Stimulated activated CD4-positive, alpha-beta T cell treated with anti-CD3 and anti-CD28 coated beads, Interleukin-2, amount 100 ng/mL, for 48 hours (primary cell): ENCODE measurements around the gene DDOST.
"Not testable (repeated sequence)": the region's sequence is repeated elsewhere in the genome, so short reads cannot be mapped to it uniquely, and the experiment has no call there.

Experiments used
- DNase-seq, 2 donors: peaks; one replicate each; pipeline ENCODE4 v3.0.0-alpha.2; 2020

DDOST gene

DNA sequence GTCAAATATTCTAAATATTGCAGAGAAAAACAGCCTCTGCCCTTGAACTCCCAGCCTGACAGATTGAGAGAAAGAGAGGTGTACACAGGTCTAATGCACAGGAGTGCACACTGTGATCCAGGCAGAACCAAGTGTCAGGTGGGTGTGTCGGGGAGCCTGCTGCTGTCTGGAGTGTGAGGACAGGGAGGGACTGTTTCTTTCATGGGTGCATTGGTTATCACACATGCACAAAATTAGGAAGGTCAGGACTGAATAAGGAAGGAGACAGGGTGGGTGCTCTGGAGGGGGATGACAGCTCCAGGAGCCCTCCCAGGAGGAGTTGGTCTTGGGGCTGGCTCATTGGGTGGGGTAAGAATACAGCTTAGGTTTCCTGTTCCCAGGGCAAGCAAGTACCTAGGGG lies 41.2 kb downstream of the DDOST start:
- DNase-seq: no peak

DNA sequence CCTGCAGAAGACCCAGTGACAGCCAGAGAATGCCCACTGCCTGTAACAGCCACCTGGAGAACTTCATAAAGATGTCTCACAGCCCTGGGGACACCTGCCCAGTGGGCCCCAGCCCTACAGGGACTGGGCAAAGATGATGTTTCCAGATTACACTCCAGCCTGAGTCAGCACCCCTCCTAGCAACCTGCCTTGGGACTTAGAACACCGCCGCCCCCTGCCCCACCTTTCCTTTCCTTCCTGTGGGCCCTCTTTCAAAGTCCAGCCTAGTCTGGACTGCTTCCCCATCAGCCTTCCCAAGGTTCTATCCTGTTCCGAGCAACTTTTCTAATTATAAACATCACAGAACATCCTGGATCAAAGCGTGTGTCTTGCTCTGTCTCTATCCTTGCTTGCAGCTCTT lies 42.6 kb downstream of the DDOST start:
- DNase-seq: no peak

DNA sequence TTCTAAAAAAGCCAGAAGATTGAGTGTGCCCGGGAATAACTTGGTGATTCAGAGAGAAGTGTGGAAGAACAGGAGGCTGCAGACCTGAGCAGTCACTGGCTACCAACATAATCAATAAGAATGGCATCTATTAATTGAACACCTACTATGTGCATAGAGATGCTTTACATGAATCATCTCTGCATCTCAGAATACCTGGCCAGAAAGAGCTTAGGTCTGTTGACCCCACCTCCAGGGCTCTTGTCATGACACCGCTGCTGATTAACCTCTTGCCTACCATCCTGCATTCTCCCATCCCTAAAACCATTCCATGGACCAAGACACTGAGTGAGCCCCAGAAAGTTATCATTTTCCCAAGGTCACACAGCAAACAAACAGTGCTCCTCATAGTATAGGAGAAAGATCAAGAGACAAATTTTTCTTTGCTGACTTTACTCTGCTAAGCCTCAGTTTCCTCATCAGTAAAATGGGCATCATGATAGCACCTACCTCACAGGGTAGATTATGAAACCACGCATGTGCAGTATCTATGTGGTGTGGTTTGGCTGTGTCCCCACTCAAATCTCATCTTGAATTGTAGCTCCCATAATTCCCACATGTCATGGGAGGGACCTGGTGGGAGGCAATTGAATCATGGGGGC lies 44.2 kb downstream of the DDOST start:
- DNase-seq: no peak

DNA sequence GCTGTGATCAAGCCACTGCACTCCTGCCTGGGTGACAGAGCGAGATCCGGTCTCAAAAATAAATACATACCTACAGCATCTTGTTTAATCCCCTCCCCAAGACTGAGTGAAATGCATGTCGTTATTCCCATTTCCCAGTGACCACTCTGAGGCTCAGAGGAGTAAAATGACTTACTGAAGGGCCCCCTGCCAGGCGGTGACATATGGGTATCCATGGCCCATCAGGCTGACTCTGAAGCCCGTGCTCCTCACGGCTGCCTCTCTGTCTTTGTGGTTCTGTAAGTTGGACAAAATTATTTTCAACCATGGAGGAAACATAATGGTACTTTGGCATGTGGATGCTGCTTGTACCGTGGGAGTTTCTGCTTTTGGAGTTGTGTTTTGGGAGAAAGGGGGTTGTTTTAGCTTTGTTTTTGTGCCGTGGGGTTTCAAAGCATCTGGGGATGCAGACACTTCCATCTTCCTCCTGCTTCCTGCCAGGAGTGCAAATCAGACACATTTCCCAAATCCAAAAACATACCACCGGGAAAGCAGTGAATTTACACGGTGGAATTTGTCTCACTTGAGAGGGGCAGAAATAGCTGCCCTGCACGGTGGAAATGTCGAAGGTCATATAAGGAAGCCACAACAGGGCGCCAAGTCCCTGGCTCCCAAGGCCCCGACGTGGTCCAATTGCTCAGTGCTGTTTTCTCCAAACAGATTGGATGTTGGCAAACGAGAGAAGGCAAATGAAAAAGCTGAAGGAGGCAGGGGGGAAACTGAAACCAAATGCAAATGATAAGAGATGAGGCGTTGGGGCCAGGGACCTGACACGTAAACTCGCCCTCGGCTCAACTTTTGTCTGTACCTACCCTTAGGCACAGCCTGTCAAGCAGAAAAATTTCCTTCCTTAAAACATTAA lies 45.0 kb downstream of the DDOST start:
- DNase-seq: no peak

DNA sequence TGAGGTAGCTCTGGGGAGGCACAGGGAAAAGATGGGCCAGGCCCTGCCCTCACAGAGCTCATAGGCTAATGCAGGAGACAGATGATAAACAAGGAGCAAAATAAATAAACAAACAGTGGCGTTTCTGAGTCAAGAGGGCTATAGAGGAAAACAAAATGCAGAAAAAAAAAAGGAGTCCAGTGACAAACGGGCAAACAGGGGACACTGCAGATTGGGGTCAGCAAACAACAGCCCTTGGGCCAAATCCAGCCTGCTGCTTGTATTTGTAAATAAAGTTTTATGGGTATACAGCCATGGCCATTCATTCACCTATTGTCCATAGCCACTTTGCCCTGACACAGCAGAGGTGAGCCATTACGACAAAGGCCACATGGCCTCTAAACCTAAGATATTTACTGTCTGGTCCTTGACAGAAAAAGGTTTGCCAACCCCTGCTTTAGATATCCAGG lies 47.0 kb downstream of the DDOST start:
- no peak for DNase-seq

DNA sequence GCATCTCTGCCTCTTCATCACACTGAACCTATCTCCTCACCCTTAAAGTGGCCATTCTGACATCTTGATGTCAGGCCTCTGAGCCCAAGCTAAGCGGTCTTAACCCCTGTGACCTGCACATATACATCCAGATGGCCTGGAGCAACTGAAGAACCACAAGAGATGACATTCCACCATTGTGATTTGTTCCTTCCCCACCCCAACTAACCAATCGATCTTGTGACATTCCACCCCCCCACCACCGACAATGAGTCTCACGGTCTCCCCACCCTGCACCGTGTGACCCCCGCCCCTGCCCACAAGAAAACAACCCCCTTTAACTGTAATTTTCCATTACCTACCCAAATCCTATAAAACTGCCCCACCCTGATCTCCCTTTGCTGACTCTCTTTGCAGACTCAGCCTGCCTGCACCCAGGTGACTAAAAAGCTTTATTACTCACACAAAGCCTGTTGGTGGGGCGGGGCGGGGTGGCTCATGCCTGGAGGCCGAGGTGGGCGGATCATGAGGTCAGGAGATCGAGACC lies 48.9 kb downstream of the DDOST start:
- DNase-seq: no peak

DNA sequence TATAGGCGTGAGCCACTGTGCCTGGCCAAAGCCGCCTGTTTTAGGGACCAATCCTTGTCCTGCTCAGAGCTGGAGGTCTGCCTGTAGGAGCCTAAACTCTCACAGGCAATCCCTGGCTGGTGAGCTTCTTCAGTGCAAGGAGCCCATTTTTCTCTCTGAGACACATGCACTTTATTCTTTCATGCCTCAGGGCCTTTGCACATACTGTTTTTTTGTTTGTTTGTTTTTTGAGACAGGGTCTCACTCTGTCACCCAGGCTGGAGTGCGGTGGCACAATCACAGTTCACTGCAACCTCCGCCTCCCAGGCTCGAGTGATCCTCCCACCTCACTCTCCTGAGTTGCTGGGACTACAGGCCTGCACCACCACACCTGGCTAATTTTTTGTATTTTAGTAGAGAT lies 49.5 kb downstream of the DDOST start:
- no peak for DNase-seq

DNA sequence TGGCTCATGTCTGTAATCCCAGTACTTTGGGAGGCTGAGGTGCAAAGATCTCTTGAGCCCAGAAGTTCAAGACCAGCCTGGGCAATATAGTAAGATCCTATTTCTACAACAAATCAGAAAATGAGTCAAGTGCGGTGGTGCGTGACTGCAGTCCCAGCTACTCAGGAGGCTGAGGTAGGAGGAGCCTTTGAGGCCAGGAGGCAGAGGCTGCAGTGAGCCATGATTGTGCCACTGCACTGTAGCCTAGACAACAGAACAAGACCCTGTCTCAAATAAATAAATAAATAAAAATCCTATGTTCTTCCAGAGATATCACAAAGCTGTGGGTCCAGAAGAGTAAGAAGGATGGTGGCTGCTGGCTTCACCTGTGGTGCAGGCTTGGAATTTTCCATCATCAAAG lies 50.2 kb downstream of the DDOST start:
- DNase-seq: no peak

DNA sequence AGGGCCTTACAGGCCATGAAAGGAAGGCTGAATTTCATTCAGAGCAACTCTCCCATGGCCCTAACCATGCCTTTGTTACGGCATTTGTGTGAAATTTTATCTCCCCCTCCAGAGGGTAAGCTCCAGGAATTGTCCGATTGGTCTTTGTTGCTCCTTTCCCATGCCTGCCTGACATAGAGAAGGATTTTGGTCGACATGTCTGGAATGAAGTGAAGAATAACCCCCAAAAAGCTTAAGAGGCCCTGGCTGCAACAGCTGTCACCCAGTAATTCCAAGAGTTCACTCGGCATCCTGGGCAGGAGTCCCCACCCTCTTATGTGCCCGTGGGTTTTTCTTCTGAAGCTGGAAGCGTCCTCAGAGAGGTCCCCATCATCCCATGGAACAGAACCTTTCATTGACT lies 51.6 kb downstream of the DDOST start:
- DNase-seq: no peak

DNA sequence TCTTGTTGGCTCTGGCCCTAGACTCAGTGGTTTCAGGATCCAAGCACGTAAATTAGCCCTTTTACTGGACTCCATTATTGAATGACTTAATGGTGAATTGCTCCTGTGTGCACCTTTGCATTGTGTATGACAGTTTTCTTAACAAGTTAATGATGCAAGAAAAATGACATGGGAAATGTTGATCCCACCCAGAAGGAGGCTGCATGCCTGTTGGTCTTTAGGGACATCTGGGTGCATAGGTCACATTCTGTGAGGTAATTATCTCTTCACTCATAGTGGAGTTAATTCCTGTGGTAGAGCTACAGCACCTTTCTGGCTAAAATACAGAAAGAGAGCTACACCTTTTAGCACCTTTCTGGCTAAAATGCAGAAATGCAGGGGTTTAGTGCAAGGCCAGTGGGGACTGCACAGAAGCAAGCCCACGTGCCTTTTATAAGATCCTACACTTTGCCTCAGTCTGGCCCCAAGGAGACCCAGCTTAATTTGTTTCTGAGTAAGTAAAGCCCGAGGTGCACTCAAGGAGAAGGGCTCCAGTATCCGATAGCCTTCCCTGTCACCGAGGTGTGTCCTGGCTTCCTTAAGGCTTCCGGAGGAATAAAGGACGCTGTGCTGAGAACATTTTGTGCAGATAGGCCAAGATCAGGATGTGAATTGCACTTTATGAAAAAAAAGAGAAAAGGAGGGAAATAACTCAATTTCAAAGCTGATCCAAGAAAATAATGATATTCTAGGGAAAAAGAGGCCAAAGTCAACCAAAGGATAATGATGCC lies 54.2 kb downstream of the DDOST start:
- not testable (repeated sequence) for DNase-seq

DNA sequence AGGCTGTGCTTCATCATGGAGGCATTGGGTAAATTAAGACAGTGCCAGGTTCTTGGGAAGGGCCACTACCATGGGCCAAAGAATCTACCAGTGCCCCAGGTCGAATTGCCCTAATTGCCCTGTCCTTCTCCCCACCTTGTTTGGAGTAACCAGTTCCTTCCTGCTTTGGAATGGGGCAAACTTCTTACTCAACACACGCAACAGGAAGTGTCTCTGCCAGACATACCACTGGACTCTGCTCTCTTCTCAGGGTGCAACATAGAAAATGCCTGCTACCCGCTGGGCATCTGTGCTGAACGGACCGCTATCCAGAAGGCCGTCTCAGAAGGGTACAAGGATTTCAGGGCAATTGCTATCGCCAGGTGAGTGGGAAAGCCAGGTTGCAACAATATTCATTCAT lies 56.5 kb downstream of the DDOST start:
- DNase-seq: no peak

DNA sequence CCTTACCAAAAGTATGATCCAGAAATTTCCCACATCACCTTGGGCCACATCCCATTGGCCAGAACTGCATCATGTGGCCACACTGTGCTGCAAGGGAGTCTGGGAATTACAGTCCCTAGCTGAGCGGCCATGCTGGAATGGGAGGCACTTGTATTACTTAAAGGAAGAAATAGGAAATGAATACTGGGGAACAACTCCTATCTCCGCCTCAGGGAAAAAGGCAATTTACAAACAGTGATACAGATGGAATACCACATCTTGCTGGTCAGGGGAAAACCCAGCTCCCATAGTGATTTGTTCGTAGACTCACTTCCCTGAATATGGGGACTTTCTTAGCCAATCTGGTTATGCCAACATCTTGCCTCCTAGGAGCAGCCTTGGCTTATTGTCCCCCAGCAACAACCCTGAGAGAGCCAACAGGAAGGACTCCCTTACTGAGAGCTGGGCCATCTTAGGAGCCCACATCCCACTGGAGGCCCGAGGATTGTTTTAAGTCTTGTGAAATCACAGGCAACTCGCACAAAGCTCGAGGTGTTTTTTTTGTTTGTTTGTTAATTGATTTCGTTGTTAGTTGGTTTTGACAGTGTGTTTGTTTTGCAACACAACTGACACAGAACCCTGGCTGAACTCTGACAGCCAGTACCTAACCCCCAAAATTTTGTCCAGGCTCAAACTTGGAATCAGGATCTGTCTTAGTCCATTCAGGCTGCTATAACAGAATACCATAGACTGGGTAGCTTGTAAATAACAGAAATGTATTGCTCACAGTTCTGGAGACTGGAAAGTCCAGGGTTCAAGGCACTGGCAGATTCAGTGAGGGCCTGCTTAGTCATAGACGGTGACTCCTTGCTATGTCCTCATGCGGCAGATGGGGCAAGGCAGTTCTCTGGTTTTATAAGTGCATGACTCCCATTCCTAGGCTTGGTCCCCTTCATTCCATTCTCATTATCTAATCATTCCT lies 57.4 kb downstream of the DDOST start:
- no peak for DNase-seq

DNA sequence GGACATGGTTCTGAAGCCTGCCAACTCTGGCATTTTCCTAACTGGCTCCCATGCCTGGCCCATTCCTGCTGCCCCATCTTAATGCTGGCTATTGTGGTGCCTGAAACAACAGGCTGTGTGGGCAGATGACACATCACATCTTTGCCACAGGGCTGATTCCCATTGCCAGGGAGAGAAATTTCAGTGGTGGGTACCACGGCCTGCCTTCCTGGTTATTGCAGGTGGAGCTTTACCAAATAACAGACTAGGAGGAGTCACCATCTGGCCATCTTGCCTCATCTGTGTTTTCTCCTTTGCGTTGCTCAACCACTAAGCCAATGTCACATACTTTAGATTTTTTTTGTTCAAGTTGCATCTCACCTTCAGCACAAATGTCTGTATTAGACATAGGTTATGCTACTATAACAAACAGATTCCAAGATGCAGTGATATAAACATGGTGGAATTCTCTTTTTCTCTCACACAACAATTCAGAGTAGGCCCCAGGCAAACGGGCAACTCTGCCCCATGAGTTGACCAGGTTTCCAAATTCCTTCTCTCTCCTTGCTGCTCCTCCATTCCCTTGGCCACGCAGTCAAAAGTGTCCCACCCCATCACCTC lies 58.2 kb downstream of the DDOST start:
- no peak for DNase-seq
